GM23338 (cell line): ENCODE data around the gene SLC22A17.

ENCODE experiments used
- CTCF ChIP-seq, 2 experiments: fragments of 200-600 bp in 1 of 2; sonication (generic) in 1 of 2; conservative IDR thresholded peaks; 2 replicates each; pipeline versions ENCODE4 v1.5.1 to v1.6.1; 2016 to 2017; ENCODE audit warnings: antibody characterized with exemption in 2 of 2, low read depth in 2 of 2, mild to moderate bottlenecking in 2 of 2, moderate library complexity in 1 of 2
- EZH2 ChIP-seq: fragments of 200-600 bp; sonication (generic); IDR thresholded peaks from one replicate; pipeline ENCODE4 v1.8.0; 2017; ENCODE audit warnings: antibody characterized with exemption, mild to moderate bottlenecking, low read depth; ENCODE audit not compliant: unreplicated experiment
- POLR2AphosphoS5 ChIP-seq: IDR thresholded peaks from 2 replicates; pipeline ENCODE4 v1.6.1; 2016; ENCODE audit warnings: antibody characterized with exemption, low read depth
- TF ChIP-seq, protein P1 (sequence below): IDR thresholded peaks from one replicate; pipeline ENCODE4 v1.6.1; 2018; ENCODE audit warnings: antibody characterized with exemption; ENCODE audit not compliant: unreplicated experiment

DNA sequence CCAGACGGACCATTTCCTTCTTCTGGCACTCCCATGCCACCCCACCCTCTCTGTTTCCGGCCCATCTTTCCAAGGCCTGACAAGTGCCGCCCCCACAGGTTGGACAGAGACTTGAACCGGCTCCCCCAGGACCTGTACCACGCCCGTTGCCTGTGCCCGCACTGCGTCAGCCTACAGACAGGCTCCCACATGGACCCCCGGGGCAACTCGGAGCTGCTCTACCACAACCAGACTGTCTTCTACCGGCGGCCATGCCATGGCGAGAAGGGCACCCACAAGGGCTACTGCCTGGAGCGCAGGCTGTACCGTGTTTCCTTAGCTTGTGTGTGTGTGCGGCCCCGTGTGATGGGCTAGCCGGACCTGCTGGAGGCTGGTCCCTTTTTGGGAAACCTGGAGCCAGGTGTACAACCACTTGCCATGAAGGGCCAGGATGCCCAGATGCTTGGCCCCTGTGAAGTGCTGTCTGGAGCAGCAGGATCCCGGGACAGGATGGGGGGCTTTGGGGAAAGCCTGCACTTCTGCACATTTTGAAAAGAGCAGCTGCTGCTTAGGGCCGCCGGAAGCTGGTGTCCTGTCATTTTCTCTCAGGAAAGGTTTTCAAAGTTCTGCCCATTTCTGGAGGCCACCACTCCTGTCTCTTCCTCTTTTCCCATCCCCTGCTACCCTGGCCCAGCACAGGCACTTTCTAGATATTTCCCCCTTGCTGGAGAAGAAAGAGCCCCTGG, 23.0 kb upstream of the SLC22A17 start:
- TF ChIP-seq CTCF (conservative IDR thresholded peaks at IDR 0.05; ENCODE audit: low read depth in 2 of 2): no peak
- TF ChIP-seq EZH2: no peak
- no peak for TF ChIP-seq POLR2AphosphoS5
- TF ChIP-seq, protein P1, sequence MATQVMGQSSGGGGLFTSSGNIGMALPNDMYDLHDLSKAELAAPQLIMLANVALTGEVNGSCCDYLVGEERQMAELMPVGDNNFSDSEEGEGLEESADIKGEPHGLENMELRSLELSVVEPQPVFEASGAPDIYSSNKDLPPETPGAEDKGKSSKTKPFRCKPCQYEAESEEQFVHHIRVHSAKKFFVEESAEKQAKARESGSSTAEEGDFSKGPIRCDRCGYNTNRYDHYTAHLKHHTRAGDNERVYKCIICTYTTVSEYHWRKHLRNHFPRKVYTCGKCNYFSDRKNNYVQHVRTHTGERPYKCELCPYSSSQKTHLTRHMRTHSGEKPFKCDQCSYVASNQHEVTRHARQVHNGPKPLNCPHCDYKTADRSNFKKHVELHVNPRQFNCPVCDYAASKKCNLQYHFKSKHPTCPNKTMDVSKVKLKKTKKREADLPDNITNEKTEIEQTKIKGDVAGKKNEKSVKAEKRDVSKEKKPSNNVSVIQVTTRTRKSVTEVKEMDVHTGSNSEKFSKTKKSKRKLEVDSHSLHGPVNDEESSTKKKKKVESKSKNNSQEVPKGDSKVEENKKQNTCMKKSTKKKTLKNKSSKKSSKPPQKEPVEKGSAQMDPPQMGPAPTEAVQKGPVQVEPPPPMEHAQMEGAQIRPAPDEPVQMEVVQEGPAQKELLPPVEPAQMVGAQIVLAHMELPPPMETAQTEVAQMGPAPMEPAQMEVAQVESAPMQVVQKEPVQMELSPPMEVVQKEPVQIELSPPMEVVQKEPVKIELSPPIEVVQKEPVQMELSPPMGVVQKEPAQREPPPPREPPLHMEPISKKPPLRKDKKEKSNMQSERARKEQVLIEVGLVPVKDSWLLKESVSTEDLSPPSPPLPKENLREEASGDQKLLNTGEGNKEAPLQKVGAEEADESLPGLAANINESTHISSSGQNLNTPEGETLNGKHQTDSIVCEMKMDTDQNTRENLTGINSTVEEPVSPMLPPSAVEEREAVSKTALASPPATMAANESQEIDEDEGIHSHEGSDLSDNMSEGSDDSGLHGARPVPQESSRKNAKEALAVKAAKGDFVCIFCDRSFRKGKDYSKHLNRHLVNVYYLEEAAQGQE: no peak
